ENCODE results near the gene ZKSCAN8. TPM values are rescaled to one million over a fixed set of nuclear protein-coding genes. Genes with fewer than 3 reads are reported as not detected.

Gene ZKSCAN8
- polyA plus RNA-seq, 1 donor from 2014 or later = 0.85 TPM

DNA sequence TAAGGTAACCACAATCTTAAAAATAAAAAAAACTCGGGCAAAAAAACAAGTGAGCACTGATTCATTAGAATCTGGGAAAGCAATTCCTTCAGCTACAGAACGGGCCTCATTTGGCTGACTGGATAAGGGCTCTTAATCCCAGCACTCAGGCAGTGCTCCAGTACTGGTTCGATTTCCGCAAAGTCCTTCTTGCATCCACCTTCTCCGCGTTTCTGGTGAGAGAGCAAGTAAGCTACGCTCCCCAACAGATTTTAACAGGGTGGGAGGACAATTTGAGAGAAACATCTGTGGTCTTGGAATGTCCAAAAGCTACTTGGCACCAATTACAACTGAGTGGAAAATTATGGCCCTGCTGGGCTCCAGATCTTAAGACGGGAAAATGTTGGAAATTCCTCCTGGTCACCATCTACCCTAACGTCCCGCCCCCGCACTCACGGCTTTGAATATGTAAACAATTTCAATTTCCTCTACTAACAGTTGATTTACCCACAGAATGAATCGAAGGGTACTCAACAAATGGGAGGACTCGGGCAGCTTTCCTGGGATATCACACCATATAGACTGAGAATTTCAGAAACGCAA is 65.3 kb downstream of the ZKSCAN8 start:
- Mint-ChIP-seq H3K36me3 (no peaks in the 10 kb centered on the region), H3K4me1 (peaks cover 8 to 19% (median 12%) of the 10 kb centered on the region in 3 donors), H3K4me3 (peak overlapping the region in 3 of 4 donors; percentile 54 to 89 (median 57)), H3K9me3 (peaks cover 10 to 27% (median 17%) of the 10 kb centered on the region in 3 donors), H3K27ac (peak overlapping the region in 1 of 3 donors; percentile 92), H3K27me3 (peaks cover 58% of the 10 kb centered on the region)

DNA sequence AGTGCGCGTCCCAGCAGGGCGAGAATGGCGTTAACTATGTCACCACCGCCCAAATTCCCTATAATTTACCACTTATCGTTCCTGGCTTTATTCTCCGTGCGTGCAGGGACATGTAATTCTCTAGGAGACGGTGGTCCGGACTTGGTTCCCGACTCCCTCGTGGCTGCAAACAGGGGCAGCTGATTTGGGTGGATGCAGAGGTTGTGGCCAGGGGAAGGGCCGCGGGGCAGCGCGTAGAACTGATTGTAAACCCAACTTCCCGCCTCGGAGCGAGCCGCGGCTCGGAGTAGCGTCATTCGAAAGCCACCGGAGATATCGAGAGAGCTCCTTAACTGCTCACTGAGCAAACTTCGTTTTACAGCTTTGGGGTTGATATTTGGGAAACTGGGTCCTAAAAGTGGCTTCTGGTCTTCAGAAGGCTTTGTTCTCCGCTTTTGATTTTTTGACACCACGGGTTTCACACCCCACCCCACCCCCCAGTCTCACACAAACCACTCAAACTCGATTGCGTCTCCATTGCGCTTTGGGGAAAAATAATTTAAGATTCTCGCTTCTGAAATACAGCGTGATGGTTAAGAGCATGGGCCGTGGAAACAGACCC is 65.9 kb downstream of the ZKSCAN8 start:
- H3K36me3 Mint-ChIP-seq = no peaks in the 10 kb centered on the region
- peak overlapping the region; percentile 54 to 89 (median 59) for H3K4me3 Mint-ChIP-seq
- peak overlapping the region in 2 of 3 donors; percentile 28 to 92 for H3K27ac Mint-ChIP-seq

DNA sequence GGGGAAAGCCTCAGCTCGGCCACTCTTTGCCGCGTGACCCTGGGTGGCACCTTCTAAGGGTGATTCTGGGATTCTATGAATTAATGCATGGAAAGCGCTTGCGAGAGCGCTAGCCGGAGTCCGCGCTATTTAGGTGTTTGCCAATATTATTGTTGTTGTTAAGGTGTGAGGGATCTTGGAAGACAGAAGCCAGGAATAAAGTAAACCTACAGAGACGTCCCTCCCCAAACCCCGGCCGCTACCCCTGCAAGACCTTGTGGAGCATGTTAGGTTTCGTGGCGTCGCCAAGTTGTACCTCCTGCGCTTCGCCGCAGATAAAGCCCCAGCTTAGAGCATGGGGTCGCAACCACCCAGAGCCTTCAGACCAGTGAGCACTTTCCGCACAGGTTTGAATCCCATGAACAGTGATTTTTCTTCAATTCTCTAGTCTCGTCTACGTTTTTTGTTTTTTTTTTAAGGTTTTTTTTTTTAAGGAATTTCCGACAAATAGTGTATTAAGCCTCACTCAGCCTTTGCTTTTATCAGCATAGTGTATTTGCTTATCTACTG is 66.5 kb downstream of the ZKSCAN8 start:
- Mint-ChIP-seq H3K27me3 (peaks cover 68% of the 10 kb centered on the region), H3K9me3 (peaks cover 10 to 27% (median 18%) of the 10 kb centered on the region in 3 donors), H3K4me3 (peak overlapping the region in 3 of 4 donors; percentile 0 to 65 (median 57)), H3K36me3 (no peaks in the 10 kb centered on the region), H3K4me1 (peaks cover 13 to 25% (median 23%) of the 10 kb centered on the region in 3 donors), H3K27ac (peak overlapping the region in 2 of 3 donors; percentile 28 to 59)

More for the DNA sequence above, 65.9 kb downstream of the ZKSCAN8 start:
- peaks cover 10 to 27% (median 20%) of the 10 kb centered on the region in 3 donors for H3K9me3 Mint-ChIP-seq
- peaks cover 62% of the 10 kb centered on the region for H3K27me3 Mint-ChIP-seq
- H3K4me1 Mint-ChIP-seq = peaks cover 11 to 22% (median 18%) of the 10 kb centered on the region in 3 donors

Other genes starting within 250 kb of the ZKSCAN8 start
- gene OR2B2, start 229.5 kb upstream of the ZKSCAN8 start, polyA plus RNA-seq = not detected
- gene OR2B6, start 184.6 kb upstream of the ZKSCAN8 start, polyA plus RNA-seq = not detected
- 3.5 TPM for gene ZNF165, start 61.3 kb upstream of the ZKSCAN8 start, polyA plus RNA-seq
- gene ZSCAN16, start 17.3 kb upstream of the ZKSCAN8 start, polyA plus RNA-seq = 14.3 TPM
- 10.9 TPM for gene ZSCAN9, start 83.4 kb downstream of the ZKSCAN8 start, polyA plus RNA-seq
- gene ZKSCAN4, start 110.4 kb downstream of the ZKSCAN8 start, polyA plus RNA-seq = 3.4 TPM
- gene NKAPL, start 117.4 kb downstream of the ZKSCAN8 start, polyA plus RNA-seq = 0.18 TPM
- 21.6 TPM for gene ZSCAN26, start 125.3 kb downstream of the ZKSCAN8 start, polyA plus RNA-seq
- 0.64 TPM for gene PGBD1, start 139.7 kb downstream of the ZKSCAN8 start, polyA plus RNA-seq
- gene ZSCAN31, start 194.3 kb downstream of the ZKSCAN8 start, polyA plus RNA-seq = 0.56 TPM
- 1.9 TPM for gene ZKSCAN3, start 208.1 kb downstream of the ZKSCAN8 start, polyA plus RNA-seq

Measured in IgD-negative memory B cell (primary cell).